GM21717 (cell line): ENCODE measurements around the gene CHSY3.
A peak's percentile ranks its signal among the peaks of the same experiment; 100 is the strongest.
"Not testable (repeated sequence)": the region's sequence is repeated elsewhere in the genome, so short reads cannot be mapped to it uniquely, and the experiment has no call there.

ENCODE experiments used
- ATAC-seq: cut with Tn5 transposase; IDR thresholded peaks from one replicate; pipeline ENCODE4 v1.9.1; 2021; ENCODE audit warnings: mild to moderate bottlenecking, moderate library complexity; ENCODE audit not compliant: unreplicated experiment

The CHSY3 gene

DNA sequence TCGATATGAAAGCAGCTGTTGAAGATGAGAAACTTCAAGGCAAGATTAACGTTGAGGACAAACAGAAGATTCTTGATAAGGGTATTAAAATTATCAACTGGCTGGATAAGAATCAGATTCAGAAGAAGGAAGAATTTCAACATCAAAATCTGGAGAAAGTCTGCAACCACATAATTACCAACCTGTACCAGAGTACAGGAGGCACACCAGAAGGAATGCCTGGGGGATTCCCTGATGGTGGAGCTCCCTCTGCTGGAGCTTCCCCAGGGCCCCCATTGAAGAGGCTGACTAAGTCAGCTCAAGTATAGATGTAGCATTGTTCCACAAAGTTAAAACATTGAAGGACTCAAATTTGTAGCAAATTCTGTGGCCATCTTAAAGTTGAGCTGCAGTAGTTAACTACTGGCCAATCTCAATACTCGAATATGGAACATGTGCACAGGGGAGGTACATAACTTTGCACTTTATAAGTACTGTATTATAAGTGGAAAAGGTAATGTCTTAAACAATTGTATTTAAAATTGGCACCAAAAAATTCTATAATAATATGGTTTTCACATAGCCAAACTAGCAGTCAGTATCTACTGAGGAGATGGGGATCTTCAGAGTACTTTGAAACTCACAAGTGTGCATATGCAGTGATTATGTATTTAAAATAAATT lies 237.5 kb downstream of the CHSY3 start:
- ATAC-seq = peak; percentile 85

GRCh38 chr5:130151239-130151638 lies 247.0 kb downstream of the CHSY3 start:
- ATAC-seq = no peak

DNA sequence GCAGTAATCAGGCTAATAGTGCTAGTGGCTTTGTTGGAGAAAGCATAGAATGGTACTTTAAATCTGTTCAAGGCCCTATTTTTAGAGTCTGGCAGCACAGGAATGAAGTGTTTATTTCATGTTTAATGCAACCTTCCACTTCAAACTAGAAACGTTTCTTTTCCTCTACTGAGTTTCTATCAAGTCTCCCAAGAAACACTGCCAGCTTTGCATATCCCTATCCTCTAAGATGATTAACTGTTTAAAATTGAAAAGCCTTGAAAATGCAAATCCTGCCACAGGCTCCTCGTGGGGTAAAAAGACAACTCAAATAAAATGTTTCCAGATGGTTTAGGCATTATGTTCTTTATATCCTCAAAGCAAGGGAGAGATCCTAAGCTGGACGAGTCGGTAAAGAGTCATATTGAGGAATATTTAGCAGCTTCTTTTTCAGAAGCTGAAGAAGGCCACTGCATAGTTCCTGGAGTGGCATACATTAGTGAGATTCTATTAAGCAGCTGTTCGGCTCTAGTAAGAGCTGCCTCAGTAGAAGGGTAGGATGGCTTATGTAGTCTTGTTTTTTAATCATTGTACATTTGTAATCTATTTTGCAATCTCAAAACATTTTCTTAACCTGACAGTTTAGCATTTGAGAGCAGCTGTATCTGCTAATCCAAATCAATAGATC lies 251.2 kb downstream of the CHSY3 start:
- no peak for ATAC-seq

GRCh38 chr5:130158036-130158435 lies 253.8 kb downstream of the CHSY3 start:
- ATAC-seq = no peak

GRCh38 chr5:130159968-130160367 lies 255.7 kb downstream of the CHSY3 start:
- ATAC-seq = no peak

DNA sequence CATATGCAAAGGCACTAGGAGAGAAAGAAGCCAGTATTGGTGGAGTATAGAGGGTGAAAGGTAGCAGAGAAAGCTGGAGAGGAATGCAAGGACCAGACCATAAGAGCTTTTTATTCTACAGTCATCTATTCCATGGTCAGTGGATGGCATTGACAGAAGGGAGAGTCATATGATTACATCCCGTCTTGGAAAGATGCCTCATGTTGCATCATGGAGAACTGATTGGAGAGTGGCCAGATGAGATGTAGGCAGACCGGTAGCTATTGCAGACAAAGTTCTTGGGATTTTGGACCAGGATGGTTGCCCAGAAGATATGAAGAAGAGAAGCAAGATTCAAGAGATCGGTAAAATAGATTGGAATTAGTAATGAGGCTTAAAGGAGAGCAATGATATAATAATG lies 260.7 kb downstream of the CHSY3 start:
- no peak for ATAC-seq

GRCh38 chr5:130166839-130167490 lies 262.7 kb downstream of the CHSY3 start:
- ATAC-seq = no peak

DNA sequence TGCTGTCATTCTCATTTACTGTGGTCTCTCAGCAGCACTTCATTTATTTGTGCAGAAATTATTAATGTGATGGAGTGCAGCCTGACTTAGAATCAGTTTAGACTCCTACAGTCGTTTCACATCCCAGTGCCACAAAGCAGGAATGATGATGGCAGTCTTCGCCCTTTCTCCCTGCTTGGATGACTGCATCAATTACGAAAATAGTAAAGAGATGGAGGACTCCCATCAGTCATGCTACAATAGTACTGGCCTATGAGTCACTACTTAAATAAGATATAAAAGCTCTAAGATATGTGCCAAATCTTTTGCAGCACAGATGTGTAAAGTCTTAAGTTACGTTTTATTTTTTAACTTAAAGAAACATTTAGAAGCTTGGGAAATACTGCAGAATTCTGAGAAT lies 263.9 kb downstream of the CHSY3 start:
- ATAC-seq = no peak

GRCh38 chr5:130171699-130172098 lies 267.4 kb downstream of the CHSY3 start:
- no peak for ATAC-seq

DNA sequence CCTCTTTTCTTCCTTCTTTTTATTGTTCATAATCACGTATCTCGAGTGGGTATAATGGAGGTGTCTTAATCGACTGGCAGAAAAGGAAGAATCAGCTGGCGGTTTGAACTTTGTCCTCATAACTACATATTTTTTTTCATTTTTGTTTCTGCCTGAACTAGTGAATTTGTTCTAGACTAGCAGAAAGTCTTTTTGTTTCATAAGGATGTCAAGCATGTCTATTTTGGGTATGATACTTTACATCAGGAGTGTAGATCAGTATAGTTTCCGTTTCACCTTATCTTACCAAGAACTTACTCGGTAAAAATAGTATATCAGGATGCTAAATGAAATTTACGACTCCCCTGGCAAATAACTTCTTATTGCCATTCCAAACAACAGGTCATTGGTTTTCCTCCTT lies 278.9 kb downstream of the CHSY3 start:
- no peak for ATAC-seq

DNA sequence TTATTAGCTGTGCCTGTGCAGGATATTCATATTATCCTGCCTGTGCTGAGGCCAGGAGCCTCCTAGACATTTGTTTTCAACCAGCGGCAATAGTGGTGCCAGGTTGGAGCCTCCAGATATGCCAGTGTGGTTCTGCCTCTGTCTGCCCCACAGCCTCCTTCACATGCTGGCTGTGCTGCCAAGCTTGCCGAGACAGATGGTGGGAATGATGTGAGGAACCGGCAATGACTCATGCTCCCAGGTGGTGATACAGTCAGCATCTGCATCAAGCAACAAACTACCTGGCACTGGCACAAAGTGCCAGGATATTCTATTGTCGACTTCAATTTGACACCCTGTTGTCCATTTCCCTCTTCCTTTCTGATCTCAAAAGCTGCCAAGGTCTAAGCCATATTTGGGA lies 285.7 kb downstream of the CHSY3 start:
- no peak for ATAC-seq

GRCh38 chr5:130198927-130199326 lies 294.7 kb downstream of the CHSY3 start:
- peak; percentile 77 for ATAC-seq

GRCh38 chr5:130206686-130207085 lies 302.4 kb downstream of the CHSY3 start:
- no peak for ATAC-seq

DNA sequence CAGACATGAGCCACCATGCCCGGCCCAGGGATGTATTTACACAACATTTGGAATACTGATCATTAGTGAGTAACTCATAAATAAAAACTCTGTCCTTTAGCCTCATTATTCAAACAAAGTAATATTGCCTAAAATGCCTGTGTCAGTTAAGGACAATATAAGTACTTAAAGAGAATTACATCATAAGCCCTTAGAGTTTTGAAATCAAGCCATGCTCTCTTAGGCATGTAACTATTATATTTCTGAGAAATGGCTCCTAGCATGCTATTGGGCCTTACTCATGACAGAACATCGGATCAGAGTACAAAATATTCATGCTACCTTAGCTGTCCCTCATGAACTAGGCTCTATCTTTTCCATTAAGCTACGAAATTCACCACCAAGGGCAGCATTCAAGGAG lies 309.3 kb downstream of the CHSY3 start:
- no peak for ATAC-seq

GRCh38 chr5:130216286-130216685 lies 312.0 kb downstream of the CHSY3 start:
- ATAC-seq = no peak

GRCh38 chr5:130222573-130222972 lies 318.3 kb downstream of the CHSY3 start:
- no peak for ATAC-seq

DNA sequence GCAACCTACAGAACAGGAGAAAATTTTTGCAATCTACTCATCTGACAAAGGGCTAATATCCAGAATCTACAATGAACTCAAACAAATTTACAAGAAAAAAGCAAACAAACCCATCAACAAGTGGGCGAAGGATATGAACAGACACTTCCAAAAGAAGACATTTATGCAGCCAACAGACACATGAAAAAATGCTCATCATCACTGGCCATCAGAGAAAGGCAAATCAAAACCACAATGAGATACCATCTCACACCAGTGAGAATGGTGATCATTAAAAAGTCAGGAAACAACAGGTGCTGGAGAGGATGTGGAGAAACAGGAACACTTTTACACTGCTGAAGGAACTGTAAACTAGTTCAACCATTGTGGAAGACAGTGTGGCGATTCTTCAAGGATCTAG lies 322.3 kb downstream of the CHSY3 start:
- ATAC-seq = not testable (repeated sequence)

- no peak for ATAC-seq
These were observed 323.4 kb downstream of the CHSY3 start for GRCh38 chr5:130227699-130228098.

GRCh38 chr5:130231786-130232185 lies 327.5 kb downstream of the CHSY3 start:
- no peak for ATAC-seq

DNA sequence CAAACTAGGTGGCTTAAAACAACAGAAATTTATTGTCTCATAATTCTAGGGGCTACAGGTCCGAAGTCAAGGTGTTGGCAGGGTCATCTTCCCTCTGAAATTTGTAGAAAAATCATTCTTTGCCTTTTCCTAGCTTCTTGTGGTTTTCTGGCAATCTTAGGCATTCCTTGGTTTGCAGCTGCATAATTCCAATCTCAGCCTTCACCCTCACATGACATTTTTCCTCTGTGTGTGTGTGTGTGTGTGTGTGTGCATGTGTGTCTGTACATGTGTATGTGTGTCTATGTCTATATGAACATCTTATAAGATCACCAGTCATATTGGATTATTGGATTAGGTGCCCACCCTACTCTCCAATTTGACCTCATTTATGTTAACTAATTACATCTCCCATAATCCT lies 330.6 kb downstream of the CHSY3 start:
- ATAC-seq = no peak
